ENCODE data around the gene FNDC7. TPM values are rescaled to one million over a fixed set of nuclear protein-coding genes. Genes with fewer than 3 reads are reported as not detected.

The FNDC7 gene
- total and polyA plus RNA-seq, 9 of the 15 experiments (the other 6 are each of a cell fraction or from before 2014, with no cell fraction given) = not detected

- 15% methylated on average over 4 of the region's 4 CpGs for WGBS (ENCODE audit: insufficient coverage, low coverage, missing lambda C conversion rate)
- TF ChIP-seq ZNF76 (CRISPR knock-in tag; IDR thresholded peaks at IDR 0.05; ENCODE audit: borderline replicate concordance) (no peak), ZFP91 (CRISPR knock-in tag; IDR thresholded peaks at IDR 0.05) (no peak), TARDBP (IDR thresholded peaks at IDR 0.05) (no peak), MTA2 (IDR thresholded peaks at IDR 0.05; ENCODE audit: low read depth) (no peak), ARID4B (CRISPR knock-in tag; IDR thresholded peaks at IDR 0.05) (no peak)
- Histone ChIP-seq H3K4me1 (replicated peaks in 1 of 2; ENCODE audit: control insufficient read depth in 2 of 2, insufficient read depth in 2 of 2, low read length in 2 of 2) (peaks cover 0 to 3% of the 10 kb centered on the region in 2 experiments; a peak in 1 of 5 replicates), H4K20me1 (replicated peaks; ENCODE audit: control insufficient read depth, insufficient read depth, low read length) (no peaks in the 10 kb centered on the region), H3K79me2 (ENCODE audit: control insufficient read depth, insufficient read depth, low read length) (no peaks in the 10 kb centered on the region), H3K9me3 (replicated peaks; ENCODE audit: control insufficient read depth, insufficient read depth, low read depth, low read length) (no peaks in the 10 kb centered on the region), H3K4me2 (ENCODE audit: insufficient read depth, low read length) (no peak overlapping the region), H3K9ac (ENCODE audit: insufficient read depth in 1 of 2, low read depth in 2 of 2, low read length in 2 of 2) (no peak overlapping the region), H3K4me3 (no peak overlapping the region), H3K9me1 (ENCODE audit: control insufficient read depth, insufficient read depth, low read length) (no peaks in the 10 kb centered on the region), H2AFZ (ENCODE audit: low read depth, low read length) (no peak overlapping the region), H3K27ac (ENCODE audit: extremely low read depth, low read depth, low read length) (no peak overlapping the region), H3K27me3 (ENCODE audit: control insufficient read depth in 2 of 2, insufficient read depth in 2 of 2, low read length in 2 of 2) (peaks cover 23 to 28% of the 10 kb centered on the region in 2 experiments; a peak in 4 of 5 replicates), H3K36me3 (ENCODE audit: control insufficient read depth, insufficient read depth, low read length) (no peaks in the 10 kb centered on the region)
- POLR2A ChIA-PET = interaction anchor here (0.6 to 1.7 kb wide), 4 partner anchors 8 to 25 kb away, joined by 3 to 6 read pairs (median 3); no protein-coding TSS in a partner anchor
- DNase-seq (ENCODE audit: extremely low read depth in 1 of 4, low spot score in 3 of 4) = no peak
- BruUV-seq (replicated peaks) = no TSS peak
- intact Hi-C loops (cut with micrococcal nuclease) (no loop called here), in situ Hi-C loops (cut with MboI) (no loop called here)
- no peak for ATAC-seq
- CTCF ChIA-PET (ENCODE audit: low intra/inter-chr PET ratio) = no interaction called here
- no peak for FAIRE-seq
These were observed 16.8 kb downstream of the FNDC7 start for GRCh38 chr1:108729481-108729880.
